ENCODE measurements around the gene CRACDL.

- TF ChIP-seq SIN3A (IDR thresholded peaks at IDR 0.05; ENCODE audit: borderline replicate concordance, insufficient read depth, low read length) (no peak), REST (IDR thresholded peaks at IDR 0.05; ENCODE audit: insufficient read depth in 1 of 2, low read depth in 2 of 2, low read length in 2 of 2) (no peak)
Observed at GRCh38 chr2:98778151-98778550, 157.9 kb downstream of the CRACDL start.
